GM18508 (cell line): ENCODE data around the gene NDUFA7.
"Not testable (repeated sequence)": the region's sequence is repeated elsewhere in the genome, so short reads cannot be mapped to it uniquely, and the experiment has no call there.

ENCODE experiments used
- ATAC-seq: cut with Tn5 transposase; IDR thresholded peaks from one replicate; pipeline ENCODE4 v1.9.1; 2021; ENCODE audit warnings: moderate number of reproducible peaks; ENCODE audit not compliant: insufficient read depth, unreplicated experiment

NDUFA7 gene

DNA sequence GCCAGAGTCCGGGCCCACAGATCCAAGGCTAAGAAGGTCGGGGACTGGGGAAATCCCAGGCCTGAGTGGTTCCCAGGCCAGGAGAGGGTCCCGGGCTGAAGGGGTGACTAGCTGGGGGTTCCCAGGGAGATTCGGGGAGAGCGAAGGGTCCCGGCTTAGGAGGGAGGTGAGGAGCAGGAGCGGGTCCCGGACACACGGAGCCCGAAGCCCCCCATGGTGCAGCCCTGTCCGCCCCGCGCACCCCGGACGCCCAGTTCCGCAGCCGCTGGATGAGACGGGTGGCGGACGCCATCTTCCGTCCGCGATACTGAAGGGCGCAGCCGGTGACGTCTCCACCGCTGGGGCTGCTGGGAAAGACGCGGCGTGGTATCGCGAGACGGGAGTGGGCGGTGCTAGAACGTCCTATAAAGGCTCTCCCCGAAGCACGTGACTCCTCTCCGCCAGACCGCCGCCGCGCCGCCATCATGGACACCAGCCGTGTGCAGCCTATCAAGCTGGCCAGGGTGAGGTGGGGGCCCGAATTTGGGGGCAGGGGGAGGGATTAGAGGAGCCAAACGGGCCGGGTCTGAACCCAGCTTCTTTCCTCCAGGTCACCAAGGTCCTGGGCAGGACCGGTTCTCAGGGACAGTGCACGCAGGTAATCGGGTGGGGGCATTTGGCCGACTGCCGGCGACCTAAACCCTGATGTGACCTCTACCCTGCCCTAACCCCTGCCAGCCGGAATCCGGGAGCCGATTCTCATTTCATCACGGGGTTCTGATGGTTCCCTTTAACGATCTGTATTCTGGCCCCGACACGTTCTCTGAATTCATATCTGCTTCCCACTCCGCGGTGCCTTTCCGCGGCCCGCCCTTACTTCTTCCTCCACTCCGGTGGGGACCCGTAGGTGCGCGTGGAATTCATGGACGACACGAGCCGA is at the start of gene NDUFA7, which contains the start of gene RPS28:
NDUFA7 (minus strand) TSS at position 309 of the 919 bp plus-strand sequence; CDS start at position 292, 17 bp downstream.
RPS28 (plus strand) TSS at position 430 of the 919 bp plus-strand sequence; CDS start at position 465, 35 bp downstream.
- ATAC-seq: peak; percentile 60

GRCh38 chr19:8370176-8371010 is 49.2 kb upstream of the NDUFA7 start:
- no peak for ATAC-seq

DNA sequence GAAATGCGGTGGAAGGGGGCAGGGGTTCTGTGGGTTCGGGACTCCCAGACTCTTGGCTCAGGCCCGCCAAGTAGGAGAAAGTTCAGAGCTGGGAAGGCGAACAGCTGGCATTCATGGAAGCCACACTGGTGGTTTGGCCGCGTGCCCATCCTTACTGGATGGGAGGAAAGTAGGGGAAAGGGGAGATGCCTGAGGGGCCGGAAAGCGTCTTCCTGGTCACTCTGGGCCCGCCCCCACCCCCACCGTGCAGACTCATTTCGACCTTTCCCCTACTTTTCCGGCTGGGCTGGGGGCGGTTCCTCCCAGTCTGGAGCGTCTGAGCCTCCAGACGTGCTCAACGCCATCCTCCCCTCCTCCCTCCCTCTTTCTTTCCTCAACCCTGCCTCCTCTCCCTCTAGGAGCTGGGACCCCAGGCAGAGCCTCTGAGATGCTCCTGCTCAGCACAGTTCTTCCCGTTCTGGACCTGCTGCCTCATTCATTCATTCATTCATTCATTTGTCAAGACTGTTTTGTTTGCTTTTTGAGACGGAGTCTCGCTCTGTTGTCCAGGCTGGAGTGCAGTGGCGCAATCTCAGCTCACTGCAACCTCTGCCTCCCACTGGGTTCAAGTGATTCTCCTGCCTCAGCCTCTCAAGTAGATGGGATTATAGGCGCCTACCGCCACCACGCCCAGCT is 46.3 kb upstream of the NDUFA7 start:
- ATAC-seq: no peak

DNA sequence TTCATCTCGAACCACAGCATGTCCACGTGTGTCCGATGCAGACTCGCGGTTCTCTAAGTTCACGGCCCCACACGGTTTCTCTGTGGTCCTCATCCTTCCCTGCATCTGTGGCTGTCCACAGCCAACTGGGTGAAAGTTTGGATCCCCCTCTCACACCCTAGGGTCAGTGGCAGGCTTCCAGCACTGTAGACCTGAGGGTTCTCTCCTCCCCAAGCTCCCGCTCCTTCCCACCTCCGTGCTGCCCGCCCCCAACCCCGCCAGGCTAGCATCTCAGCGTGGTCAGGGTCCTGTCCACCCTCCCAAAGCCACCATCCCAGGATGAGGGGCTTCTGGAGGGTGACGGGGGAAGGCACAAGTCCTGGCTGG is 45.8 kb upstream of the NDUFA7 start:
- no peak for ATAC-seq

- ATAC-seq: no peak
These were observed 45.0 kb upstream of the NDUFA7 start for GRCh38 chr19:8366121-8366581.

DNA sequence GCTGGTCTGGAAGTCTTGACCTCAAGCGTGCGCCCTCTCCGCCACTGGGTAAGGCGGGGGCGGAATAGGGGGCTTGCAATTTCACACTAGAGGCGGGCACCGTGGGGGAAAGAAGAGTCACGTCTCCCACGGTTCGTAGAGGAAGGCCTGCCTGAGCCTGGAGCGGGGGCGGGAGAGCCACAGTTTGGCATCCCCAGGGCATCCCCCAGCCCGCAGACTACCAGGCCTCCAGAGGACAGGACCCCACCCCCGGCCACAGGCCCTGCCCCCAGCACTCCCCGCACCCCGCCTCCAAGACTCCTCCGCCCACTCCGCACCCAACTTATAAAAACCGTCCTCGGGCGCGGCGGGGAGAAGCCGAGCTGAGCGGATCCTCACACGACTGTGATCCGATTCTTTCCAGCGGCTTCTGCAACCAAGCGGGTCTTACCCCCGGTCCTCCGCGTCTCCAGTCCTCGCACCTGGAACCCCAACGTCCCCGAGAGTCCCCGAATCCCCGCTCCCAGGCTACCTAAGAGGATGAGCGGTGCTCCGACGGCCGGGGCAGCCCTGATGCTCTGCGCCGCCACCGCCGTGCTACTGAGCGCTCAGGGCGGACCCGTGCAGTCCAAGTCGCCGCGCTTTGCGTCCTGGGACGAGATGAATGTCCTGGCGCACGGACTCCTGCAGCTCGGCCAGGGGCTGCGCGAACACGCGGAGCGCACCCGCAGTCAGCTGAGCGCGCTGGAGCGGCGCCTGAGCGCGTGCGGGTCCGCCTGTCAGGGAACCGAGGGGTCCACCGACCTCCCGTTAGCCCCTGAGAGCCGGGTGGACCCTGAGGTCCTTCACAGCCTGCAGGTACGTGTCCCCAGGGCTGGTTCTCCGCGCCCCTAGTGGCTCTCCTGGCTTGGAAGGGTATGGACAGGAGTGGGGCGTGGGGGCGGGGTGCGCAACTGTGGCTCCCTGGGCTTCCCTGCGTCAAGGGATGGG is 42.9 kb upstream of the NDUFA7 start, which contains the start of gene ANGPTL4:
ANGPTL4 (plus strand) TSS at position 353 of the 969 bp plus-strand sequence; CDS start at position 520, 167 bp downstream.
- no peak for ATAC-seq

DNA sequence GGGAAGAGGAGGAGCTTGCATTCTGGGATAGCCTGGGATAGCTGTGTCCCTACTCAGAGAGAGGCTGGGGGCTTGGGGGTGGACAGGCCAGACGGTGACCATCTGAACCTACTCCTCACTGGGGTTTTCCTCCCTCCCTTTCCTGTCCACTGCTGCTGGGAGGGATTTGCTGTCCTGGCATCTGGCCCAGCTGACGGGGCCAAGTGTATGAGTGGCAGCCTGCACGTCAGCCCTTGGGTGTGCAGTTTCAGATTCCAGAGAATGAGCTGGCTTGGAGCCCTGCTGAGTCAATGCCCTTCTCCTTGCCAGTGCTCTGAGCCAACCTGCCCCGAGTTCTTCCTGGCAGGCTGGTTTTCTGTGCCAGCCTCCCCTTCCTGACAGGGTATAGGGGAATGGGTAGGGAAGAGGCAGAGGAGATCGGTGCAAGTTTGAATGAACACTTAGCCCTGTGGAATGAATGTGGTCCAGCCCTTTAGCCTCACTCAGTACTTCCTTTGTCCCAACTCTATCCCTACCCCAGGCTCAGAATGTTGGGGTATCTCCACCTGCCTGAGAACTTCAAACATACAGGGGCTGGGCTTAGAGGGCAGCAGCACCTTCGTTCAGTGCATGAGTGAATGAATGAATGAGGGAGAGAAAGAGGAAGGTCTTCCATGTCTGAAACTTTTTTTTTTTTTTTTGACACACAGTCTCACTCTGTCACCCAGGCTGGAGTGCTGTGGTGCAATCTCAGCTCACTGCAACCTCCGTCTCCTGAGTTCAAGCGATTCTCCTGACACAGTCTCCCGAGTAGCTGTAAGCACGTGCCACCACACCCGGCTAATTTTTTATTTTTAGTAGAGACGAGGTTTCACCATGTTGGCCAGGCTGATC is 41.0 kb upstream of the NDUFA7 start:
- ATAC-seq: no peak

GRCh38 chr19:8360196-8360595 is 39.0 kb upstream of the NDUFA7 start:
- no peak for ATAC-seq

- no peak for ATAC-seq
These were observed 37.8 kb upstream of the NDUFA7 start for GRCh38 chr19:8358948-8359347.

DNA sequence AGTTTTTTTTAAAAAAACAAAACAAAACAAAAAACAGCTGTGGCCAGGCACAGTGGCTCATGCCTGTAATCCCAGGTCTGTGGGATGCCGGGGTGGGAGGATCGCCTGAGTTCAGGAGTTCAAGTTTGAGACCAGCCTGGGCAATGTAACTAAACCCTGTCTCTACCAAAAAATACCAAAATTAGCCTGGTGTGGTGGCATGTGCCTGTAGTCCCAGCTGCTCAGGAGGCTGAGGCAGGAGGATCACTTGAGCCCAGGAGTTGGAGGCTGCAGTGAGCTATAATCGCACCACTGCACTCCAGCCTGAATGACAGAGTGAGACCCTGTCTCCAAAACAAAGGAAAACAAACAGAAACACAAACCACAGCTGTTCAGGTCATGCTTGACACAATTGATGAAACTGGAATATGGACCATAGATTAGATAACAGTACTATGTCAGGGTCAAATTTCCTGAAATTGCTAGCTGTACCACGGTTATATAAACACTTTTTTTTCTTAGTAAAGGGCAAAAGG is 35.9 kb upstream of the NDUFA7 start:
- no peak for ATAC-seq

DNA sequence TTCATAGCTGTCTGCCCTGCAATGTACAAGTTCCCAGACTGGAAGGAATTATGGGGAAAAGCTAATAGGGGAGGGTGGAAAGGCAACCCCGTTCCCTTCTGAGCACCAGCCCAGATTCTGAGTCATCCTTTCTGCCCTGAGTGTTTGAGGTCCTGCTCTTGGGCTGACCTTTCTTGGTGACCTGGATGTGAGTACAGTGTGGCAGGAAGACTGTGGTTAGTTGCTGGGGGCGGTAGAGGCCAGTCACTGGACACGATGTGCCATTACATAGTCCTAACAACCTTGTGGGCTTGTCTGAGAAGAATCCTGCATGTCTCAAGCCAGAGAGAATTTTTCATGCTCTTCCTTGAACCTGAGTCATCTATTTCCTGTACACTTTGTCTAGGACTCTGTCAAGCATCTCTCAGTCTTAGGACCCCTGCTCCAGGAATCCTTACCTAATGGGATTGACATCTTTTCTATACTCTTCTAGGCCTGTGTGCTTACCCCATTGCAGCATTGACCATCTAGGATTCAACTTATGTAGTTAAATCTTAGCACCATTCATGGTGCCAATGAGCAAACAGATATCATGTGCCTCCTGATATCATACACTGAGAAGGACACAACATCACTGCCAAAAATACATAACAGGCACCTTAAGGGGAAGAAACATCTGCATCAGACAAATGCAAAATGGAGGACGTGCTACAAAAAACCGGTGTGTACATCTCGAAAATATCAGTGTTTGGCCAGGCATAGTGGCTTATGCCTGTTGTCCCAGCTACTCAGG is 34.6 kb upstream of the NDUFA7 start:
- no peak for ATAC-seq

GRCh38 chr19:8352845-8353244 is 31.7 kb upstream of the NDUFA7 start:
- not testable (repeated sequence) for ATAC-seq

DNA sequence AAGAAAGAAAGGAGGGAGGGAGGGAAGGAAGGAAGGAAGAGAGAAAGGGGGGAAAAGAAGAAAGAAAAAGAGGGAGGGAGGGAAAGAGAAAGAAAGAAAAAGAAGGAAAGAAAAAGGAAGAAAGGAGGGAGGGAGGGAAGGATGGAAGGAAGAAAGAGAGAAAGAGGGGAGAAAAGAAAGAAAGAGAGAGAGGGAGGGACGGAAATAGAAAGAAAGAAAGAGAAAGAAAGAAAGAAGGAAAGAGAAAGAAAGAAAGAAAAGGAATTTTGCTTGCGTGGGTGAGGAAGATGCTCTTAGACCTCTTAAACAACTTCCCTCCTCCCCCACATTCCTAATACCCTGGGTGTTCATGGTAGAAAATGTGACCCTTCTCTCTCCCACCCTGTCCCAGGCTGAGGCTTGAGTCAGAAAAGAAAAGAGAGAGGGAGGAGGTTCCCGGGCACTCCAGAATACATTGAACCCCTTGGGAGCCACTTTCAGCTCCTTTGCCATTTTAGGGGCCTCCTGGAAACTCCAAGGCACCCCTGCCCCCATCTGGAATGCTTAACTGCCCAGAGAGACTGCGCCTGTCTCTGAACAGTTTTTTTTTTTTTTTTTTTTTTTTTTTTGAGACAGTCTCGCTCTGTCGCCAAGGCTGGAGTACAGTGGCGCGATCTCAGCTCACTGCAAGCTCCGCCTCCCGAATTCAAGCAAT is 31.1 kb upstream of the NDUFA7 start:
- ATAC-seq: no peak

GRCh38 chr19:8349629-8350372 is 28.6 kb upstream of the NDUFA7 start:
- ATAC-seq: not testable (repeated sequence)

DNA sequence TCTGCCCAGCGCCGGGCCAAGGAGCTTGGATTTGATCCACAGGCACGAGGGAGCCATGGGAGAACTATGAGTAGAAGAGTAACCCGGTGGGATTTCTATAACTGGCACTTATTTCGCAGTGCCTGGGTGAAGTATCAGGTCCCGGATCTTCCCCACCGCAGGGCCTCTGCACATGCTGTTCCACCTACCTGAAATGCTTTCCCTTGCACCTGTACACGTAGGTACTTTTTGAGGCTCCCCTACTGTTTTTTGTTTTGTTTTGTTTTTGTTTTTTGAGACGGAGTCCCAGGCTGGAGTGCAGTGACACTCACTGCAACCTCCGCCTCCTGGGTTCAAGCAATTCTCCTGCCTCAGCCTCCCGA is 22.3 kb upstream of the NDUFA7 start:
- no peak for ATAC-seq
